Activated naive CD8-positive, alpha-beta T cell treated with anti-CD3 and anti-CD28 coated beads for 36 hours (primary cell): ENCODE data around the gene EXD3. TPM values are rescaled to one million over a fixed set of nuclear protein-coding genes. Genes with fewer than 3 reads are reported as not detected.

Source experiments
- DNase-seq: peaks from one replicate; pipeline ENCODE4 v3.0.0; 2021
- H3K27ac Mint-ChIP-seq: one replicate; pipeline ENCODE4 v1.8.0; 2022; ENCODE audit warnings: mild to moderate bottlenecking, moderate library complexity, mixed read lengths
- H3K27me3 Mint-ChIP-seq: one replicate; pipeline ENCODE4 v1.8.0; 2022; ENCODE audit warnings: mild to moderate bottlenecking, mixed read lengths
- H3K36me3 Mint-ChIP-seq: one replicate; pipeline ENCODE4 v1.8.0; 2021; ENCODE audit warnings: mild to moderate bottlenecking, mixed read lengths
- H3K4me1 Mint-ChIP-seq: one replicate; pipeline ENCODE4 v1.8.0; 2021; ENCODE audit warnings: mixed read lengths
- H3K4me3 Mint-ChIP-seq: one replicate; pipeline ENCODE4 v1.8.0; 2022; ENCODE audit warnings: mild to moderate bottlenecking, moderate library complexity, mixed read lengths
- H3K9me3 Mint-ChIP-seq: one replicate; pipeline ENCODE4 v1.8.0; 2022; ENCODE audit warnings: mixed read lengths
- total RNA-seq, 2 experiments: library from RNA; stranded (reverse); gene quantifications; one replicate each; pipeline ENCODE4 v1.2.3, GENCODE V29; 2021

Gene EXD3
- total RNA-seq, 2 experiments from 2014 or later, result 3.6 to 4.2 TPM

- no peaks in the 10 kb centered on the region for H3K27me3 Mint-ChIP-seq
- no peaks in the 10 kb centered on the region for H3K4me1 Mint-ChIP-seq
- H3K36me3 Mint-ChIP-seq, result no peaks in the 10 kb centered on the region
- no peak for DNase-seq
- no peak overlapping the region for H3K4me3 Mint-ChIP-seq
- H3K9me3 Mint-ChIP-seq, result no peaks in the 10 kb centered on the region
- no peak overlapping the region for H3K27ac Mint-ChIP-seq
Observed at GRCh38 chr9:137433349-137433915, 10.5 kb upstream of the EXD3 start.

- H3K9me3 Mint-ChIP-seq, result no peaks in the 10 kb centered on the region
- H3K27me3 Mint-ChIP-seq, result no peaks in the 10 kb centered on the region
- H3K4me3 Mint-ChIP-seq, result no peak overlapping the region
- no peaks in the 10 kb centered on the region for H3K36me3 Mint-ChIP-seq
- no peak overlapping the region for H3K27ac Mint-ChIP-seq
- no peaks in the 10 kb centered on the region for H3K4me1 Mint-ChIP-seq
- DNase-seq, result no peak
Observed at GRCh38 chr9:137432687-137433348, 9.9 kb upstream of the EXD3 start.

DNA sequence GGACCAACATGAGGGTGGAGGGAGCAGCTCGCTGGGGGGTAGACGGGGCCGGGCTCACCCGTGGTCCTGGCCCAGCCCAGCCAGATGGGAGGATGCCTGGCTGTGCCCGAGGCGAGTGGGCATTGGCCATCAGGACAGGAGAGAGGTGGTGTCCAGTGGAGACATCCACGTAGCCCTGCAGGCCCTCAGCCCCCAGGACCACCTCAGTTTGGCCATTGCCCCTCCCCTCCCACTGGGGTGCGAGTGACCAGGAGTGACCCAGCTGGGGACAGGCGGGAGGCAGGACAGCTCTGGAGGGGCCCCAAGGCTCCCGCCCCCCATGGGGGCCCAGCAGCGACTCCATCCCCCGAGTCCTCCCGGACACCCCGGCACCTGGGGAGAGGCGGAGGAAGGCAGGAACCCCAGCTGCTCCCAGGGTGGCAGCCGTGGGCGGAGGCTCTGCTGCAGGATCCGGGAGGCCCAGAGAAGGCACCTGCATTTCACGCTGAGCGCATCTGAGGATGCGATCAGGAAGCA lies 8.5 kb upstream of the EXD3 start:
- H3K4me1 Mint-ChIP-seq, result no peaks in the 10 kb centered on the region
- no peak overlapping the region for H3K27ac Mint-ChIP-seq
- no peaks in the 10 kb centered on the region for H3K9me3 Mint-ChIP-seq
- no peaks in the 10 kb centered on the region for H3K36me3 Mint-ChIP-seq
- no peaks in the 10 kb centered on the region for H3K27me3 Mint-ChIP-seq
- no peak overlapping the region for H3K4me3 Mint-ChIP-seq
- DNase-seq, result no peak

- no peaks in the 10 kb centered on the region for H3K9me3 Mint-ChIP-seq
- no peaks in the 10 kb centered on the region for H3K36me3 Mint-ChIP-seq
- no peaks in the 10 kb centered on the region for H3K4me1 Mint-ChIP-seq
- H3K27ac Mint-ChIP-seq, result no peak overlapping the region
- DNase-seq, result no peak
- no peak overlapping the region for H3K4me3 Mint-ChIP-seq
- no peaks in the 10 kb centered on the region for H3K27me3 Mint-ChIP-seq
Observed at GRCh38 chr9:137430723-137431415, 7.9 kb upstream of the EXD3 start.

DNA sequence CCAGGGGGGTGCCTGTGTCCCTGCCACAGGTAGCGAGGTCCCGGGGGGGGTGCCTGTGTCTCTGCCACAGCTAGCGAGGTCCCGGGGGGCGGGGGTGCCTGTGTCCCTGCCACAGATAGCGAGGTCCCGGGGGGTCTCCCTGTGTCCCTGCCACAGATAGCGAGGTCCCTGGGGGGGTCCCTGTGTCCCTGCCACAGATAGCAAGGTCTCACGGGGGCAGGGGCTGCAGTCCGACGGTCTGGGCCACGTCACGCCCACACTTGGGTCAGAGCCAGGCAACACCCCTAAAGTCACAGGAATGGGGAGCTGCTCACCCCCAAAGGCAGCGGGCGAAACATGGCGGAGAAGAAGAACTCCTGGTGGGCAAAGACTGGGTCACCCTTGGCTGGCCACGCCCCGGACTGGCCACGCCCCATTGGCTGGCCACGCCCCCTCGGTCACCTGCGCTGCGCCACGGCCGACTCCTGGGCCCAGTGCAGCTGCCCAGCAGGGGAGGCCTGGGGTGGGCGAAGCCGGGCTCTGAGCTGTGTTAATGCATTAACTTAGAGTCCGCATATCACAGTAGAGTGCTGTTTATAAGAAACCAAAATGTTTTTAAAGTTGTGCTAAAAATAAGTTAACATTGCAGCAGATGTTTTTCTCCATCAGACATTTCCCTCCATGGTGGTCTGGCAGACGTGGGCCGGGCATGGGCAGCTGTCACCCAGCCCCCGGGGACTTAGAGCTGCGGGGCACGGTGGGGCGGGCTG lies 7.2 kb upstream of the EXD3 start:
- no peak for DNase-seq
- H3K4me1 Mint-ChIP-seq, result no peaks in the 10 kb centered on the region
- no peak overlapping the region for H3K27ac Mint-ChIP-seq
- H3K27me3 Mint-ChIP-seq, result no peaks in the 10 kb centered on the region
- H3K9me3 Mint-ChIP-seq, result no peaks in the 10 kb centered on the region
- no peaks in the 10 kb centered on the region for H3K36me3 Mint-ChIP-seq
- no peak overlapping the region for H3K4me3 Mint-ChIP-seq

GRCh38 chr9:137429546-137429890 lies 6.6 kb upstream of the EXD3 start:
- Mint-ChIP-seq H3K4me1 (peaks cover 2% of the 10 kb centered on the region), H3K27ac (no peak overlapping the region), H3K4me3 (no peak overlapping the region), H3K36me3 (no peaks in the 10 kb centered on the region), H3K9me3 (no peaks in the 10 kb centered on the region), H3K27me3 (peaks cover 1% of the 10 kb centered on the region)
- no peak for DNase-seq

- no peaks in the 10 kb centered on the region for H3K9me3 Mint-ChIP-seq
- no peaks in the 10 kb centered on the region for H3K36me3 Mint-ChIP-seq
- DNase-seq, result no peak
- H3K4me3 Mint-ChIP-seq, result no peak overlapping the region
- peaks cover 2% of the 10 kb centered on the region for H3K4me1 Mint-ChIP-seq
- H3K27me3 Mint-ChIP-seq, result peaks cover 4% of the 10 kb centered on the region
- H3K27ac Mint-ChIP-seq, result no peak overlapping the region
Observed at GRCh38 chr9:137428841-137429545, 6.0 kb upstream of the EXD3 start.

DNA sequence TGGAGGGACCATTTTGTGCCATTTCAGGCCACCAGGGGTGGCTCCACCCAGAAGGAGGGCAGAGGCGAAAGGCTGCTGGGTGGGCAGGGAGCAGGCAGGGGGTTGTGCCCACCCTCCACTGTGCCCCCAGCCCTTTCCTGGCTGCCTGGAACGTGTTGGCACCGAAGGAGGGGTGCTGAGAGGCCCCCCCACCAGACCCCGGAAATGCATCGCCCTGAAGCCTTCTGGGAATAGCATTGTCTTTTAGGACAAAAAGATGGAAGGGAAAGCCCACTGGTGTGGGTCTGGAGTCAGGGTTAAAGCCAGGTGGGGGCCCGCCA lies 5.3 kb upstream of the EXD3 start:
- Mint-ChIP-seq H3K4me1 (peaks cover 2% of the 10 kb centered on the region), H3K9me3 (no peaks in the 10 kb centered on the region), H3K27ac (no peak overlapping the region), H3K4me3 (no peak overlapping the region), H3K27me3 (peaks cover 4% of the 10 kb centered on the region), H3K36me3 (no peaks in the 10 kb centered on the region)
- DNase-seq, result no peak

DNA sequence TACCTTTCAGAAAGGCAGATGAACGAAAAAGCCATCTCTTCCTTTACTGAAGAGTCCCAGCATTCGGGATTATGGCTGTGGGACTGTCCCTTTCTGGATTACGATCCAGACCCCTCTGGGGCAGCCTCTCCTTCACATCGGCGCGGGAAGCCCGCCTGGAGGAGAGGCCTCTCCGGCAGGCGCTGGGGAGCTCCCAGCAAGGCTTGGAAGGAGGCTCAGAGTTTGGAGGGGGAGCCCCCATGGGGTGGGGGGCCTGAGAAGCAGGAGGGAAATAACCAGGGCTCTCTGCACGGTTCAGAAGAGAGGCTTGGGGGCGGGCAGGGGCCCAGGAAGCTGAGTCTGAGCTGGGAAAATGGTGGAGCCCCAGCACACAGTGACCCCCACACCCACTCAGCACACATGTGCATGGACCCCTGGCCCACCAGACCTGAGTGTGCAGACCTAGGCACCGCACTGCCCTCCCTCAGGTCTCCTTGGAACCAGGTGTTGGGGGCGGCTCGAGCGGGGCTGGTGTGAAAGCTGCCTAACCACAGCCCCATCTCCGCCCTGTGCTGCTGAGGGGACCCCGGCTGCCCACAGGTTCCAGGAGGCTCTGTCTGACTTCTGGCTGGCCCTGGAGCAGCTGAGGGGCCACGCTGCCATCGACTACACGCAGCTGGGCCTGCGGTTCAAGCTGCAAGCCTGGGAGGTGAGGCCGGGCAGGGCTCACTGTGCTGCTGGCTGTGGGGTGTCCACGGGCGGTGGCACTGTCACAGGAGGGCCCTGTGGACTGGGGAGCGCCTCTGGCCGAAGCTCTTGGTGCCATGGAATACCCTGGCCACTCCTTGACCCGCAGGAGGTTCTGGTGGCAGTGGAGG lies 4.7 kb upstream of the EXD3 start:
- Mint-ChIP-seq H3K4me3 (no peak overlapping the region), H3K4me1 (peaks cover 2% of the 10 kb centered on the region), H3K9me3 (no peaks in the 10 kb centered on the region), H3K27me3 (peaks cover 4% of the 10 kb centered on the region), H3K27ac (no peak overlapping the region), H3K36me3 (no peaks in the 10 kb centered on the region)
- DNase-seq, result no peak

DNA sequence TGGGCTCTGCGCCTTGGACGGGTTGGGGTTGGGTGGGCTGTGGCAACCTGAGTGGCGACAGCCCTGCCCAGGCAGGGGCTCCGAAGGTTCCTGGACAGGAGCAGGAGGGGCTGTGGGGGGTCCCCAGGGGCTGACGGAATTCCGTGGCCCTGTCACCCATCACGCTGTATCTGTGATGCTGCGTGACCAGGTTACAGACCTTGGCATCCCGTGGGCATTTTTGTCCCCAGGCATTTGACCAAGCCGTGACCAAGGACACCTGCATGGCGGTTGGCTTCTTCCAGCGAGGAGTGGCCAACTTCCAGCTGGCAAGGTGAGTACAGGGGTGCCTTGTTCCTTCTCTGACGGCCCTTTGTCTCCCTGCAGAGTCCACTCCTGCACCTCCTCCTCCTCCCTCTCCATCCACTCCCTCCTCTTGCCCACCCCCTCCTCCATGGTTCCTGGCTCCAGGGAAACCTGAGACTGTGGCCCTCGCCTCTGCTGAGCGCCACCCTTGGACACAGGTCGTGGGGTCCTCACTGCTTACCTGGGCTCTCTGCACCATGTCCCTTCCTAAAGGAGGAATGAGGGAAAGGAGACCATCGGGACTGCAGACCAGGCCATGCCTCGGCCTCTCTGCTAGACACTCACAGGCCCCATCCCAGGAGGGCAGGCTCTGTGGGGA lies 3.2 kb upstream of the EXD3 start:
- Mint-ChIP-seq H3K36me3 (no peaks in the 10 kb centered on the region), H3K27ac (no peak overlapping the region), H3K4me3 (no peak overlapping the region), H3K9me3 (no peaks in the 10 kb centered on the region), H3K4me1 (peaks cover 10% of the 10 kb centered on the region), H3K27me3 (peaks cover 4% of the 10 kb centered on the region)
- no peak for DNase-seq

- no peak overlapping the region for H3K27ac Mint-ChIP-seq
- no peaks in the 10 kb centered on the region for H3K36me3 Mint-ChIP-seq
Observed at GRCh38 chr9:137423514-137424291, 741 bp upstream of the EXD3 start.

GRCh38 chr9:137421838-137422603 lies 941 bp downstream of the EXD3 start:
- Mint-ChIP-seq H3K9me3 (no peaks in the 10 kb centered on the region), H3K27ac (peak overlapping the region; percentile 35)

More at GRCh38 chr9:137423514-137424291, 741 bp upstream of the EXD3 start:
- peaks cover 10% of the 10 kb centered on the region for H3K4me1 Mint-ChIP-seq
- H3K4me3 Mint-ChIP-seq, result no peak overlapping the region
- no peaks in the 10 kb centered on the region for H3K9me3 Mint-ChIP-seq
- DNase-seq, result no peak
- H3K27me3 Mint-ChIP-seq, result peaks cover 4% of the 10 kb centered on the region

More at GRCh38 chr9:137421838-137422603, 941 bp downstream of the EXD3 start:
- DNase-seq, result no peak
- Mint-ChIP-seq H3K4me3 (peak overlapping the region; percentile 87), H3K4me1 (peaks cover 10% of the 10 kb centered on the region), H3K36me3 (no peaks in the 10 kb centered on the region), H3K27me3 (peaks cover 4% of the 10 kb centered on the region)
